ENCODE results near the gene TBC1D32.

Gene TBC1D32

DNA sequence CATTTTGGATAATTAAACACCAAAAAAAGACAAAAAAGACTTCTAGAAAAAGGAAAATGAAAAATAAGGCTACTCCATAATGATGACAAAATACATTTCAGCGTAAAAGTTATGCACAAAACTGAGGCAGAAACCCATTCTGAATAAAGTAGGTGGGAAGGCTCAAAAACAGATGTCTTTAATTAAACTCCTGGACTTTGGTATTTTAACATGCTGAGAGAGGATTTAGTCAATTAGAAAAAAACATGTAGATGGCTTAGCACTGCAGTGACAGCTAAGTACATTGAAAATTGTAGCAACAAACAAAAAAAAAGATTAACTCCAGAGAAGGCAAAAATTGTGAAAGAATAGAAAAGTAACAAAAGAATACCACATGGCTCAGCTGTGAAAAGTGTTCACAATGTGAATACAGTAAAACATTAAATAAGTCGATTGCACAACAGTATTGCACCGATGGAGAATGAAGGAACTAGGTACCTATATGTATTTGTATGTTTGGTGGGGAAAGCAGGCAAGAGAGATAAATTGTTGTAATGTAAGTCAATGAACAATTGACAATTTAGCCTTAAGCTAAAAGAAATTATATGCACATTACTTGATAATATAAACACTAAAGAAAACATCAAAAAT lies 59.5 kb downstream of the TBC1D32 start:
- in situ Hi-C loops (cut with MboI; ENCODE audit: low pct_unique_long_range_greater_than_20kb, low sequenced_read_pairs, unreplicated experiment) = no loop called here
- TF ChIP-seq, protein P1, sequence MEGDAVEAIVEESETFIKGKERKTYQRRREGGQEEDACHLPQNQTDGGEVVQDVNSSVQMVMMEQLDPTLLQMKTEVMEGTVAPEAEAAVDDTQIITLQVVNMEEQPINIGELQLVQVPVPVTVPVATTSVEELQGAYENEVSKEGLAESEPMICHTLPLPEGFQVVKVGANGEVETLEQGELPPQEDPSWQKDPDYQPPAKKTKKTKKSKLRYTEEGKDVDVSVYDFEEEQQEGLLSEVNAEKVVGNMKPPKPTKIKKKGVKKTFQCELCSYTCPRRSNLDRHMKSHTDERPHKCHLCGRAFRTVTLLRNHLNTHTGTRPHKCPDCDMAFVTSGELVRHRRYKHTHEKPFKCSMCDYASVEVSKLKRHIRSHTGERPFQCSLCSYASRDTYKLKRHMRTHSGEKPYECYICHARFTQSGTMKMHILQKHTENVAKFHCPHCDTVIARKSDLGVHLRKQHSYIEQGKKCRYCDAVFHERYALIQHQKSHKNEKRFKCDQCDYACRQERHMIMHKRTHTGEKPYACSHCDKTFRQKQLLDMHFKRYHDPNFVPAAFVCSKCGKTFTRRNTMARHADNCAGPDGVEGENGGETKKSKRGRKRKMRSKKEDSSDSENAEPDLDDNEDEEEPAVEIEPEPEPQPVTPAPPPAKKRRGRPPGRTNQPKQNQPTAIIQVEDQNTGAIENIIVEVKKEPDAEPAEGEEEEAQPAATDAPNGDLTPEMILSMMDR (IDR thresholded peaks at IDR 0.05; ENCODE audit: extremely low read depth, insufficient read depth, missing control alignments) = no peak
- DNase-seq (ENCODE audit: low spot score) = no peak

- TF ChIP-seq, protein P1 (IDR thresholded peaks at IDR 0.05; ENCODE audit: extremely low read depth, insufficient read depth, missing control alignments) = no peak
- DNase-seq (ENCODE audit: low spot score) = no peak
- in situ Hi-C loops (cut with MboI; ENCODE audit: low pct_unique_long_range_greater_than_20kb, low sequenced_read_pairs, unreplicated experiment) = no loop called here
Observed at GRCh38 chr6:121263742-121264141, 70.5 kb downstream of the TBC1D32 start.

- TF ChIP-seq, protein P1 (IDR thresholded peaks at IDR 0.05; ENCODE audit: extremely low read depth, insufficient read depth, missing control alignments) = no peak
- in situ Hi-C loops (cut with MboI; ENCODE audit: low pct_unique_long_range_greater_than_20kb, low sequenced_read_pairs, unreplicated experiment) = no loop called here
- DNase-seq (ENCODE audit: low spot score) = no peak
Observed at GRCh38 chr6:121260651-121261102, 73.6 kb downstream of the TBC1D32 start.

DNA sequence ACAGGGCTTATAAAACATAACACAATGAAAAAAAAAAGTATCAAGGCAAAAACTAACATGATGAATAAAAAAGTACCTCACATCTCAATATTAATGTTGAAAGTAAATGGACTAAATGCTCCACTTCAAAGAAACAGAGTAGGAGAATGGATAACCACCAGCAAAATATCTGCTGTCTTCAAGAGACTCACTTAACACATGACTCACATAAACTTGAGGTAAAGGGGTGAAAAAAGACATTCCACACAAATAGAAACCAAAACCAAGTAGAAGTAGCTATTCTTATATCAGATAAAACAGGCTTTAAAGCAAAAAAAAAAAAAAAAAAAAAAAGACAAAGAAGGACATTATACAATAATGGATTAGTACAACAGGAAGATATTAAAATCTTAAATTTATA lies 86.9 kb downstream of the TBC1D32 start:
- in situ Hi-C loops (cut with MboI; ENCODE audit: low pct_unique_long_range_greater_than_20kb, low sequenced_read_pairs, unreplicated experiment) = no loop called here
- TF ChIP-seq, protein P1 (IDR thresholded peaks at IDR 0.05; ENCODE audit: extremely low read depth, insufficient read depth, missing control alignments) = no peak
- DNase-seq (ENCODE audit: low spot score) = no peak

DNA sequence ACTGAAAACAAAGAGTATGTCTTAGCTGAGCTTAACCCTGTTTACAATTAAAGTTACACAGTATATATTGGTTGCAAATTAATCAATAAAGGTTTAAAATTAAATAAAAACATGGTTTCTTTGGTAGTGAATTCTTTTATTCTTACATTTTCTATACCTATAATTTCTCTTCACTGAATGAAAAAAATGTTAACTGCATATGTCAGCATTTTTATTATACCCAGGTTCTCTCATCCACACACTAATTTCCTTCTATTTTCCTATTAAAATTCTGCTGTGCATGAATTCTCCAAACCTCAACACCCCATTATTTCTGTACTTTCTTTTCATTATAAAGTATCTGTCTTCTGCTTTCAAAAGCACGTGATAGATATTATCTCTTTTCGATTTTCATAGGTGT lies 91.9 kb downstream of the TBC1D32 start:
- DNase-seq (ENCODE audit: low spot score) = no peak
- TF ChIP-seq, protein P1 (IDR thresholded peaks at IDR 0.05; ENCODE audit: extremely low read depth, insufficient read depth, missing control alignments) = no peak

GRCh38 chr6:121237859-121238258 lies 96.4 kb downstream of the TBC1D32 start:
- no peak for DNase-seq (ENCODE audit: low spot score)
- TF ChIP-seq, protein P1 (IDR thresholded peaks at IDR 0.05; ENCODE audit: extremely low read depth, insufficient read depth, missing control alignments) = no peak
- in situ Hi-C loops (cut with MboI; ENCODE audit: low pct_unique_long_range_greater_than_20kb, low sequenced_read_pairs, unreplicated experiment) = no loop called here

More for the DNA sequence above, 91.9 kb downstream of the TBC1D32 start:
- in situ Hi-C loops (cut with MboI; ENCODE audit: low pct_unique_long_range_greater_than_20kb, low sequenced_read_pairs, unreplicated experiment) = no loop called here

Measured in GM13977 (cell line).